ENCODE measurements around the gene DUSP5. TPM values are rescaled to one million over a fixed set of nuclear protein-coding genes. Genes with fewer than 3 reads are reported as not detected.
"Not testable (repeated sequence)": the region's sequence is repeated elsewhere in the genome, so short reads cannot be mapped to it uniquely, and the experiment has no call there.

The DUSP5 gene
- total RNA-seq, 4 donors from 2014 or later, result 6.2 to 16.0 (median 6.6) TPM

GRCh38 chr10:110462166-110463095 lies 35.3 kb upstream of the DUSP5 start:
- H3K27ac ChIP-seq, result no peak overlapping the region
- H3K9me3 ChIP-seq, result no peaks in the 10 kb centered on the region
- no peaks in the 10 kb centered on the region for H3K27me3 ChIP-seq
- TF ChIP-seq POLR2A (IDR thresholded peaks at IDR 0.05), result no peak
- no peak for TF ChIP-seq CTCF (IDR thresholded peaks at IDR 0.05)
- no peak for TF ChIP-seq EP300 (IDR thresholded peaks at IDR 0.05; ENCODE audit: low read depth)
- no peak for TF ChIP-seq POLR2AphosphoS5 (IDR thresholded peaks at IDR 0.05)
- no peaks in the 10 kb centered on the region for H3K36me3 ChIP-seq
- intact Hi-C loops (cut with DNase I; ENCODE audit: low total_unique reads), result no loop called here
- in situ Hi-C loops (cut with MboI; ENCODE audit: low pct_ligation_motif_present in 1 of 4, low pct_unique_long_range_greater_than_20kb in 1 of 4, low sequenced_read_pairs in 3 of 4), result no loop called here
- 69 to 90% methylated on average over 5 to 19 of the region's 19 CpGs for WGBS, 2 donors (ENCODE audit: low coverage in 1 of 2)
- no peak for DNase-seq
- H3K4me1 ChIP-seq, result no peaks in the 10 kb centered on the region
- H3K4me3 ChIP-seq, result no peak overlapping the region

GRCh38 chr10:110468258-110468657 lies 29.4 kb upstream of the DUSP5 start:
- DNase-seq; H3K4me3 ChIP-seq; H3K9me3 ChIP-seq; intact Hi-C loops (cut with DNase I; ENCODE audit: low total_unique reads); H3K4me1 ChIP-seq; H3K27me3 ChIP-seq; in situ Hi-C loops (cut with MboI; ENCODE audit: low pct_ligation_motif_present in 1 of 4, low pct_unique_long_range_greater_than_20kb in 1 of 4, low sequenced_read_pairs in 3 of 4); H3K36me3 ChIP-seq; H3K27ac ChIP-seq: not testable (repeated sequence)
- 98 to 100% methylated on average over 2 of the region's 2 CpGs for WGBS, 2 donors (ENCODE audit: low coverage in 1 of 2)

- in situ Hi-C loops (cut with MboI; ENCODE audit: low pct_ligation_motif_present in 1 of 4, low pct_unique_long_range_greater_than_20kb in 1 of 4, low sequenced_read_pairs in 3 of 4); intact Hi-C loops (cut with DNase I; ENCODE audit: low total_unique reads): not testable (repeated sequence)
- 68% methylated on average over 10 of the region's 10 CpGs; no CpG with 5 or more reads in 1 of the 2 donors for WGBS, 2 donors (ENCODE audit: low coverage in 1 of 2)
Measured at GRCh38 chr10:110470541-110470940, 27.2 kb upstream of the DUSP5 start.

GRCh38 chr10:110471566-110472139 lies 26.1 kb upstream of the DUSP5 start:
- 93% methylated on average over 5 of the region's 5 CpGs; no CpG with 5 or more reads in 1 of the 2 donors for WGBS, 2 donors (ENCODE audit: low coverage in 1 of 2)
- no peak for TF ChIP-seq EP300 (IDR thresholded peaks at IDR 0.05; ENCODE audit: low read depth)
- no peaks in the 10 kb centered on the region for H3K9me3 ChIP-seq
- H3K27ac ChIP-seq, result no peak overlapping the region
- intact Hi-C loops (cut with DNase I; ENCODE audit: low total_unique reads) (no loop called here), in situ Hi-C loops (cut with MboI; ENCODE audit: low pct_ligation_motif_present in 1 of 4, low pct_unique_long_range_greater_than_20kb in 1 of 4, low sequenced_read_pairs in 3 of 4) (no loop called here)
- no peaks in the 10 kb centered on the region for H3K36me3 ChIP-seq
- H3K4me1 ChIP-seq, result no peaks in the 10 kb centered on the region
- no peaks in the 10 kb centered on the region for H3K27me3 ChIP-seq
- DNase-seq, result no peak
- H3K4me3 ChIP-seq, result no peak overlapping the region

More at GRCh38 chr10:110470541-110470940, 27.2 kb upstream of the DUSP5 start:
- not testable (repeated sequence) for H3K4me3 ChIP-seq, H3K27ac ChIP-seq, H3K9me3 ChIP-seq, H3K27me3 ChIP-seq, DNase-seq, H3K36me3 ChIP-seq, H3K4me1 ChIP-seq

- DNase-seq, result no peak
- no peaks in the 10 kb centered on the region for H3K4me1 ChIP-seq
- no peaks in the 10 kb centered on the region for H3K27me3 ChIP-seq
- TF ChIP-seq POLR2A (IDR thresholded peaks at IDR 0.05), result no peak
- TF ChIP-seq POLR2AphosphoS5 (IDR thresholded peaks at IDR 0.05), result no peak
- TF ChIP-seq EP300 (IDR thresholded peaks at IDR 0.05; ENCODE audit: low read depth), result no peak
- TF ChIP-seq CTCF (IDR thresholded peaks at IDR 0.05), result no peak
- no peaks in the 10 kb centered on the region for H3K36me3 ChIP-seq
- intact Hi-C loops (cut with DNase I; ENCODE audit: low total_unique reads), result no loop called here
- H3K9me3 ChIP-seq, result no peaks in the 10 kb centered on the region
- no peak overlapping the region for H3K27ac ChIP-seq
- no peak overlapping the region for H3K4me3 ChIP-seq
- 89 to 90% methylated on average over 3 of the region's 3 CpGs for WGBS, 2 donors (ENCODE audit: low coverage in 1 of 2)
- in situ Hi-C loops (cut with MboI; ENCODE audit: low pct_ligation_motif_present in 1 of 4, low pct_unique_long_range_greater_than_20kb in 1 of 4, low sequenced_read_pairs in 3 of 4), result no loop called here
Measured at GRCh38 chr10:110474017-110474416, 23.7 kb upstream of the DUSP5 start.

Data from transverse colon (tissue), 4 donors.